PC-9 (cell line): ENCODE measurements around the gene GALNT10. TPM values are rescaled to one million over a fixed set of nuclear protein-coding genes. Genes with fewer than 3 reads are reported as not detected.

ENCODE experiments used
- BruUV-seq: library from RNA; stranded (reverse); fragments of 400-500 nt; replicated peaks from 2 replicates; lab custom pipeline; 2021; lab: Mats Ljungman, UMichigan
- CTCF ChIA-PET: fragments of 300-600 bp; sonication (Branson Sonifier 250); formaldehyde crosslinking; loops from one replicate; lab custom pipeline; 2022; ENCODE audit warnings: antibody characterized with exemption; lab: Charles Lee
- POLR2A ChIA-PET: fragments of 300-600 bp; sonication (Branson Sonifier 250); formaldehyde crosslinking; loops from one replicate; lab custom pipeline; 2022; ENCODE audit warnings: antibody characterized with exemption; ENCODE audit not compliant: unreplicated experiment; lab: Charles Lee
- DNase-seq, 2 experiments: peaks; one replicate each; pipeline versions ENCODE4 v3.0.0 to v3.0.0-alpha.2; 2015 to 2022; ENCODE audit warnings: mixed read lengths in 1 of 2
- H2AFZ ChIP-seq: fragments of 200-600 bp; sonication (generic); 2 replicates; pipeline ENCODE4 v1.8.1; 2017; ENCODE audit warnings: antibody characterized with exemption
- H3F3A ChIP-seq: fragments of 200-600 bp; sonication (generic); 2 replicates; pipeline ENCODE4 v1.8.1; 2017; ENCODE audit warnings: antibody characterized with exemption, mild to moderate bottlenecking, low read depth; ENCODE audit not compliant: insufficient read depth
- H3K27ac ChIP-seq: fragments of 200-600 bp; sonication (generic); 2 replicates; pipeline ENCODE4 v1.6.1; 2016; ENCODE audit warnings: mixed run types
- H3K27me3 ChIP-seq: fragments of 200-600 bp; sonication (generic); 2 replicates; pipeline ENCODE4 v1.6.1; 2016; ENCODE audit warnings: low read depth, mixed run types; ENCODE audit not compliant: insufficient read depth
- H3K36me3 ChIP-seq: fragments of 200-600 bp; sonication (generic); 2 replicates; pipeline ENCODE4 v1.6.1; 2016; ENCODE audit warnings: low read depth, mixed run types
- H3K4me1 ChIP-seq: fragments of 200-600 bp; sonication (generic); replicated peaks from 2 replicates; pipeline ENCODE4 v1.6.1; 2016; ENCODE audit warnings: mixed run types; ENCODE audit not compliant: insufficient read depth
- H3K4me2 ChIP-seq: fragments of 200-600 bp; sonication (generic); 2 replicates; pipeline ENCODE4 v1.6.1; 2017; ENCODE audit warnings: mixed run types
- H3K4me3 ChIP-seq: fragments of 200-600 bp; sonication (generic); 2 replicates; pipeline ENCODE4 v1.6.1; 2016; ENCODE audit warnings: mixed run types
- H3K79me2 ChIP-seq: fragments of 200-600 bp; sonication (generic); 2 replicates; pipeline ENCODE4 v1.6.1; 2017; ENCODE audit warnings: low read depth, mixed run types
- H3K9me2 ChIP-seq: fragments of 200-600 bp; sonication (generic); 2 replicates; pipeline ENCODE4 v1.8.1; 2017; ENCODE audit warnings: mild to moderate bottlenecking; ENCODE audit not compliant: insufficient read depth
- H3K9me3 ChIP-seq: fragments of 200-600 bp; sonication (generic); 2 replicates; pipeline ENCODE4 v1.8.1; 2016; ENCODE audit warnings: low read depth; ENCODE audit not compliant: insufficient read depth
- H4K20me1 ChIP-seq: fragments of 200-600 bp; sonication (generic); 2 replicates; pipeline ENCODE4 v1.8.1; 2017; ENCODE audit not compliant: insufficient read depth
- EZH2 ChIP-seq: fragments of 200-600 bp; sonication (generic); IDR thresholded peaks from 2 replicates; pipeline ENCODE4 v1.8.0; 2017; ENCODE audit warnings: antibody characterized with exemption, low read depth
- intact Hi-C: fragments of 100-400 bp; cut with micrococcal nuclease; formaldehyde crosslinking; loops from one replicate; pipeline ENCODE4 v1.10.0; 2022; ENCODE audit not compliant: unreplicated experiment
- total RNA-seq: library from RNA; stranded (reverse); gene quantifications from 2 replicates; pipeline ENCODE4 v1.2.3, GENCODE V29; 2021
- TF ChIP-seq, protein P1 (sequence below): fragments of 200-600 bp; sonication (generic); conservative IDR thresholded peaks from 2 replicates; pipeline ENCODE4 v1.6.1; 2017; ENCODE audit warnings: mixed run types, antibody characterized with exemption, mild to moderate bottlenecking, moderate library complexity

The GALNT10 gene
- total RNA-seq, 1 experiment from 2014 or later, result 101 TPM

- Histone ChIP-seq H3K79me2 (no peaks in the 10 kb centered on the region), H3K9me2 (no peaks in the 10 kb centered on the region), H3F3A (peaks cover 12% of the 10 kb centered on the region; the same call in 1 of the 2 replicates), H3K27ac (no peak overlapping the region), H3K27me3 (no peaks in the 10 kb centered on the region), H3K36me3 (no peaks in the 10 kb centered on the region), H3K4me1 (peaks cover 7% of the 10 kb centered on the region), H4K20me1 (no peaks in the 10 kb centered on the region), H2AFZ (no peak overlapping the region), H3K9me3 (no peaks in the 10 kb centered on the region), H3K4me3 (no peak overlapping the region), H3K4me2 (no peak overlapping the region)
- CTCF ChIA-PET, result no interaction called here
- no peak for TF ChIP-seq EZH2
- TF ChIP-seq, protein P1, sequence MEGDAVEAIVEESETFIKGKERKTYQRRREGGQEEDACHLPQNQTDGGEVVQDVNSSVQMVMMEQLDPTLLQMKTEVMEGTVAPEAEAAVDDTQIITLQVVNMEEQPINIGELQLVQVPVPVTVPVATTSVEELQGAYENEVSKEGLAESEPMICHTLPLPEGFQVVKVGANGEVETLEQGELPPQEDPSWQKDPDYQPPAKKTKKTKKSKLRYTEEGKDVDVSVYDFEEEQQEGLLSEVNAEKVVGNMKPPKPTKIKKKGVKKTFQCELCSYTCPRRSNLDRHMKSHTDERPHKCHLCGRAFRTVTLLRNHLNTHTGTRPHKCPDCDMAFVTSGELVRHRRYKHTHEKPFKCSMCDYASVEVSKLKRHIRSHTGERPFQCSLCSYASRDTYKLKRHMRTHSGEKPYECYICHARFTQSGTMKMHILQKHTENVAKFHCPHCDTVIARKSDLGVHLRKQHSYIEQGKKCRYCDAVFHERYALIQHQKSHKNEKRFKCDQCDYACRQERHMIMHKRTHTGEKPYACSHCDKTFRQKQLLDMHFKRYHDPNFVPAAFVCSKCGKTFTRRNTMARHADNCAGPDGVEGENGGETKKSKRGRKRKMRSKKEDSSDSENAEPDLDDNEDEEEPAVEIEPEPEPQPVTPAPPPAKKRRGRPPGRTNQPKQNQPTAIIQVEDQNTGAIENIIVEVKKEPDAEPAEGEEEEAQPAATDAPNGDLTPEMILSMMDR, result no peak
- no peak for DNase-seq
- no TSS peak for BruUV-seq
- POLR2A ChIA-PET, result no interaction called here
- intact Hi-C loops, result no loop called here
Observed at GRCh38 chr5:154172785-154173184, 17.7 kb upstream of the GALNT10 start.

- TF ChIP-seq EZH2, result no peak
- TF ChIP-seq, protein P1, result no peak
- BruUV-seq, result no TSS peak
- intact Hi-C loops, result no loop called here
- ChIA-PET CTCF (interaction anchor here (0.7 kb wide), 1 partner anchor 109 kb away, joined by 4 read pairs; no protein-coding TSS in a partner anchor), POLR2A (interaction anchor here (0.6 kb wide), 1 partner anchor 41 kb away, joined by 5 read pairs; no protein-coding TSS in a partner anchor)
- H3K27ac ChIP-seq, result no peak overlapping the region
- H3K27me3 ChIP-seq, result no peaks in the 10 kb centered on the region
- H3K4me2 ChIP-seq, result no peak overlapping the region
- no peaks in the 10 kb centered on the region for H3K9me3 ChIP-seq
- H3K79me2 ChIP-seq, result no peaks in the 10 kb centered on the region
- H3K4me1 ChIP-seq, result peaks cover 20% of the 10 kb centered on the region
- peaks cover 23% of the 10 kb centered on the region for H3F3A ChIP-seq
- H2AFZ ChIP-seq, result no peak overlapping the region
- no peaks in the 10 kb centered on the region for H3K9me2 ChIP-seq
- no peaks in the 10 kb centered on the region for H3K36me3 ChIP-seq
- H4K20me1 ChIP-seq, result no peaks in the 10 kb centered on the region
- H3K4me3 ChIP-seq, result no peak overlapping the region
- no peak for DNase-seq
Observed at GRCh38 chr5:154174091-154174490, 16.4 kb upstream of the GALNT10 start.

DNA sequence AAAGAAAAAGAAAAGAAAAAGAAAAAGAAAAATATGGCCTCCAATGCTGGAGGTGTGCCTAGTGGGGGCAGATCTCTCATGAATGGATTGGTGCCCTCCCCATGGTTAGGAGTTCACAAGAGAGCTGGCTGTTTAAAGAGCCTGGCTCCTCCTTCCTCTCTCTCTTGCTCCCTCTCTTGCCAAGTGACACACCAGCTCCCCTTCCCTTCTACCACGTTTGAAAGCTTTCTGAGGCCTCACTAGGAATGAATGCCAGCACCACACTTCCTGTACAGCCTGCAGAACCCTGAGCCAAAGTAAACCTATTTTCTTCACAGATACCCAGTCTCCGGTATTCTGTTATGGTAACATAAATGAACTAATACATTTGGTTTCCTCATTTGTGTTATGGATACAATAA, 14.4 kb upstream of the GALNT10 start:
- ChIA-PET CTCF (interaction anchor here (0.5 to 0.7 kb wide), 2 partner anchors 22 to 25 kb away, joined by 4 to 6 read pairs; no protein-coding TSS in a partner anchor), POLR2A (interaction anchor here (0.6 kb wide), 1 partner anchor 14 kb away, joined by 5 read pairs; the partner anchor contains the start of gene GALNT10)
- Histone ChIP-seq H3K4me3 (no peak overlapping the region), H3K9me3 (no peaks in the 10 kb centered on the region), H3F3A (peaks cover 23% of the 10 kb centered on the region), H3K27ac (no peak overlapping the region), H3K79me2 (no peaks in the 10 kb centered on the region), H3K9me2 (no peaks in the 10 kb centered on the region), H3K36me3 (no peaks in the 10 kb centered on the region), H3K4me2 (no peak overlapping the region), H4K20me1 (no peaks in the 10 kb centered on the region), H2AFZ (no peak overlapping the region), H3K4me1 (peaks cover 25% of the 10 kb centered on the region), H3K27me3 (no peaks in the 10 kb centered on the region)
- intact Hi-C loops, result loop anchor here (5.0 kb wide), 1 partner anchor 84 kb away; no protein-coding TSS in a partner anchor
- TF ChIP-seq EZH2, result no peak
- BruUV-seq, result no TSS peak
- no peak for DNase-seq
